IMR-90 (cell line): Measurements from ENCODE around the gene PCOLCE2. TPM values are rescaled to one million over a fixed set of nuclear protein-coding genes. Genes with fewer than 3 reads are reported as not detected.

Experiments used
- ATAC-seq: fragments of 200-7000 bp; cut with Tn5 transposase; 2 replicates; pipeline ENCODE4 v1.9.1; 2020; ENCODE audit warnings: low read depth, mild to moderate bottlenecking, moderate library complexity
- BruUV-seq: library from RNA; stranded (reverse); fragments of 400-500 nt; replicated peaks from 2 replicates; lab custom pipeline; 2021; lab: Mats Ljungman, UMichigan
- CTCF ChIA-PET: fragments of 300-600 bp; formaldehyde crosslinking; extraction: SDS; loops from one replicate; lab custom pipeline; 2021; ENCODE audit warnings: antibody characterized with exemption; lab: Yijun Ruan, JAX
- POLR2A ChIA-PET: fragments of 300-600 bp; sonication (Branson Sonifier 250); formaldehyde crosslinking; loops from one replicate; lab custom pipeline; 2022; ENCODE audit warnings: antibody characterized with exemption; ENCODE audit not compliant: unreplicated experiment; lab: Charles Lee
- DNase-seq: peaks from one replicate; pipeline ENCODE4 v3.0.0; 2013
- H2AFZ ChIP-seq: replicated peaks from 2 replicates; pipeline ENCODE3; 2013; ENCODE audit warnings: low read length, mild to moderate bottlenecking; ENCODE audit not compliant: poor library complexity
- H2AK5ac ChIP-seq: 2 replicates; pipeline ENCODE4 v1.6.1; 2013; ENCODE audit warnings: low read depth, low read length, inconsistent platforms
- H2AK9ac ChIP-seq: replicated peaks from 2 replicates; pipeline ENCODE3; 2013; ENCODE audit warnings: mild to moderate bottlenecking, low read depth, low read length, moderate library complexity; ENCODE audit not compliant: poor library complexity
- H2BK120ac ChIP-seq: 2 replicates; pipeline ENCODE4 v1.6.1; 2013; ENCODE audit warnings: low read depth, low read length, inconsistent platforms
- H2BK15ac ChIP-seq: 3 replicates; pipeline ENCODE4 v1.6.1; 2013; ENCODE audit warnings: low read depth, low read length, inconsistent platforms
- H2BK20ac ChIP-seq: 2 replicates; pipeline ENCODE4 v1.6.1; 2013; ENCODE audit warnings: low read depth, mild to moderate bottlenecking, inconsistent platforms, low read length, moderate library complexity
- H2BK5ac ChIP-seq: 2 replicates; pipeline ENCODE4 v1.6.1; 2013; ENCODE audit warnings: mild to moderate bottlenecking, low read depth, low read length, inconsistent platforms; ENCODE audit not compliant: poor library complexity, severe bottlenecking
- H3K14ac ChIP-seq: replicated peaks from 2 replicates; pipeline ENCODE4 v1.6.1; 2013; ENCODE audit warnings: low read depth, low read length, inconsistent platforms
- H3K18ac ChIP-seq: 2 replicates; pipeline ENCODE4 v1.6.1; 2013; ENCODE audit warnings: low read depth, low read length, control low read depth
- H3K23ac ChIP-seq: 2 replicates; pipeline ENCODE4 v1.6.1; 2013; ENCODE audit warnings: low read depth, low read length, inconsistent platforms
- H3K27ac ChIP-seq: 2 replicates; pipeline ENCODE4 v1.5.1; 2013; ENCODE audit warnings: mild to moderate bottlenecking, control low read depth, low read length; ENCODE audit not compliant: insufficient read depth
- H3K27me3 ChIP-seq: 2 replicates; pipeline ENCODE4 v1.6.1; 2013; ENCODE audit warnings: low read length; ENCODE audit not compliant: control insufficient read depth, insufficient read depth
- H3K36me3 ChIP-seq: 2 replicates; pipeline ENCODE4 v1.6.1; 2013; ENCODE audit warnings: low read length, mixed read lengths; ENCODE audit not compliant: control insufficient read depth, insufficient read depth
- H3K4ac ChIP-seq: 2 replicates; pipeline ENCODE4 v1.6.1; 2013; ENCODE audit warnings: low read depth, low read length, inconsistent platforms
- H3K4me1 ChIP-seq: 2 replicates; pipeline ENCODE4 v1.6.1; 2013; ENCODE audit warnings: low read length, mixed read lengths; ENCODE audit not compliant: control insufficient read depth, insufficient read depth
- H3K4me2 ChIP-seq: 2 replicates; pipeline ENCODE4 v1.6.1; 2013; ENCODE audit warnings: low read depth, mild to moderate bottlenecking, control low read depth, low read length, moderate library complexity
- H3K4me3 ChIP-seq: 2 replicates; pipeline ENCODE4 v1.5.1; 2013; ENCODE audit warnings: low read depth, mild to moderate bottlenecking, control low read depth, low read length, moderate library complexity; ENCODE audit not compliant: insufficient read depth
- H3K56ac ChIP-seq: 2 replicates; pipeline ENCODE4 v1.6.1; 2013; ENCODE audit warnings: low read length, inconsistent platforms; ENCODE audit not compliant: insufficient read depth; ENCODE audit errors: extremely low read depth
- H3K79me1 ChIP-seq, 2 experiments: 2 replicates each; pipeline ENCODE4 v1.6.1; 2013; ENCODE audit warnings: low read length in 2 of 2, inconsistent platforms in 1 of 2, low read depth in 1 of 2
- H3K9ac ChIP-seq: 2 replicates; pipeline ENCODE4 v1.6.1; 2013; ENCODE audit warnings: low read depth, low read length, control low read depth
- H3K9me1 ChIP-seq: 2 replicates; pipeline ENCODE4 v1.6.1; 2013; ENCODE audit warnings: low read length, inconsistent platforms; ENCODE audit not compliant: insufficient read depth
- H3K9me3 ChIP-seq: 2 replicates; pipeline ENCODE4 v1.6.1; 2013; ENCODE audit warnings: low read length; ENCODE audit not compliant: control insufficient read depth, insufficient read depth
- H4K20me1 ChIP-seq: 2 replicates; pipeline ENCODE4 v1.6.1; 2013; ENCODE audit warnings: low read length, inconsistent platforms; ENCODE audit not compliant: insufficient read depth
- H4K5ac ChIP-seq: 2 replicates; pipeline ENCODE4 v1.6.1; 2013; ENCODE audit warnings: mild to moderate bottlenecking, low read depth, low read length, control low read depth
- H4K8ac ChIP-seq, 2 experiments: 2 replicates each; pipeline ENCODE4 v1.6.1; 2013; ENCODE audit warnings: low read depth in 2 of 2, low read length in 2 of 2, control low read depth in 1 of 2, inconsistent platforms in 1 of 2
- H4K91ac ChIP-seq: 2 replicates; pipeline ENCODE4 v1.6.1; 2013; ENCODE audit warnings: low read depth, low read length, inconsistent platforms; ENCODE audit not compliant: insufficient read depth
- BHLHE40 ChIP-seq: fragments of 150-350 bp; IDR thresholded peaks from 2 replicates; pipeline ENCODE4 v1.6.1; 2016; ENCODE audit warnings: mild to moderate bottlenecking, low read depth, low read length
- CEBPB ChIP-seq: IDR thresholded peaks from 2 replicates; pipeline ENCODE4 v1.6.1; 2012; ENCODE audit warnings: low read depth, low read length, improper control_type of control experiment
- CHD1 ChIP-seq: IDR thresholded peaks from 2 replicates; pipeline ENCODE4 v1.6.1; 2012; ENCODE audit warnings: low read depth, low read length, improper control_type of control experiment
- CTCF ChIP-seq: conservative IDR thresholded peaks from 2 replicates; pipeline ENCODE4 v1.5.1; 2012; ENCODE audit warnings: mild to moderate bottlenecking, low read depth, low read length, improper control_type of control experiment
- ELK1 ChIP-seq: fragments of 150-350 bp; IDR thresholded peaks from 2 replicates; pipeline ENCODE4 v1.6.1; 2016; ENCODE audit warnings: low read depth, mild to moderate bottlenecking, low read length, moderate library complexity, borderline replicate concordance
- FOS ChIP-seq: fragments of 150-350 bp; IDR thresholded peaks from 2 replicates; pipeline ENCODE4 v1.6.1; 2016; ENCODE audit warnings: low read depth, low read length
- MAFK ChIP-seq: IDR thresholded peaks from 2 replicates; pipeline ENCODE4 v1.6.1; 2012; ENCODE audit warnings: low read depth, low read length, improper control_type of control experiment
- MAZ ChIP-seq: IDR thresholded peaks from 2 replicates; pipeline ENCODE4 v1.6.1; 2012; ENCODE audit warnings: low read depth, mild to moderate bottlenecking, low read length, improper control_type of control experiment, moderate library complexity, borderline replicate concordance
- MXI1 ChIP-seq: IDR thresholded peaks from 2 replicates; pipeline ENCODE4 v1.6.1; 2012; ENCODE audit warnings: low read depth, mild to moderate bottlenecking, low read length, moderate library complexity, borderline replicate concordance
- NFE2L2 ChIP-seq: fragments of 150-350 bp; IDR thresholded peaks from 2 replicates; pipeline ENCODE4 v1.6.1; 2016; ENCODE audit warnings: low read depth, mild to moderate bottlenecking, low read length
- POLR2A ChIP-seq: IDR thresholded peaks from 2 replicates; pipeline ENCODE4 v1.6.1; 2012; ENCODE audit warnings: mild to moderate bottlenecking, low read depth, low read length
- RAD21 ChIP-seq: IDR thresholded peaks from 2 replicates; pipeline ENCODE4 v1.6.1; 2012; ENCODE audit warnings: low read length, improper control_type of control experiment
- RCOR1 ChIP-seq: IDR thresholded peaks from 2 replicates; pipeline ENCODE4 v1.6.1; 2012; ENCODE audit warnings: mild to moderate bottlenecking, low read length, improper control_type of control experiment; ENCODE audit not compliant: insufficient replicate concordance
- RFX5 ChIP-seq: IDR thresholded peaks from 2 replicates; pipeline ENCODE4 v1.8.0; 2012; ENCODE audit warnings: low read depth, mild to moderate bottlenecking, low read length, moderate library complexity
- SMC3 ChIP-seq: fragments of 150-350 bp; IDR thresholded peaks from 2 replicates; pipeline ENCODE4 v1.6.1; 2016; ENCODE audit warnings: low read depth, mild to moderate bottlenecking, antibody characterized with exemption, low read length, moderate library complexity
- USF2 ChIP-seq: fragments of 150-350 bp; IDR thresholded peaks from 2 replicates; pipeline ENCODE4 v1.6.1; 2017; ENCODE audit warnings: mild to moderate bottlenecking, antibody characterized with exemption, low read length, low read depth
- WGBS, 2 experiments: methylation state at CpG; one replicate each; pipeline versions ENCODE4 v1.1.5 to v1.1.7; 2013; ENCODE audit warnings: missing lambda C conversion rate in 2 of 2; ENCODE audit not compliant: insufficient read length in 1 of 2; ENCODE audit errors: extremely low coverage in 2 of 2; 5-methylcytosine and 5-hydroxymethylcytosine counted together
- dilution Hi-C: fragments of 300-500 bp; cut with HindIII; formaldehyde crosslinking; loops from one replicate; pipeline ENCODE4 v1.14.3; 2018; ENCODE audit warnings: low sequenced_read_pairs; ENCODE audit not compliant: unreplicated experiment
- in situ Hi-C: fragments of 300-500 bp; cut with MboI; formaldehyde crosslinking; loops from 3 replicates; pipeline ENCODE4 v1.14.3; 2019; ENCODE audit warnings: low sequenced_read_pairs, inconsistent platforms, mixed read lengths
- intact Hi-C: fragments of 100-400 bp; cut with micrococcal nuclease; formaldehyde crosslinking; loops from 2 replicates; pipeline ENCODE4 v1.10.0; 2022
- polyA plus RNA-seq, 3 experiments: library from polyadenylated mRNA; depleted of rRNA; stranded (reverse); fragments of >200 nt; gene quantifications; 2 replicates each; pipeline ENCODE4 v1.2.3, GENCODE V29; 2012; ENCODE audit warnings: low replicate concordance in 1 of 3
- total RNA-seq: library from RNA; depleted of rRNA; stranded (reverse); fragments of >200 nt; gene quantifications from 2 replicates; pipeline ENCODE4 v1.2.3, GENCODE V29; 2012

The PCOLCE2 gene
- total and polyA plus RNA-seq, 2 of the 4 experiments (the other 2 are of a cell fraction), result 0.50 to 0.54 TPM

- no peaks in the 10 kb centered on the region for H4K20me1 ChIP-seq
- intact Hi-C loops, result no loop called here
- no peak overlapping the region for H2AK9ac ChIP-seq
- no peaks in the 10 kb centered on the region for H3K9me1 ChIP-seq
- no CpG with 5 or more reads among the region's 1 CpG for WGBS, 2 experiments
- H2BK20ac ChIP-seq, result no peak overlapping the region
- no peak overlapping the region for H2BK120ac ChIP-seq
- no peak overlapping the region for H2BK15ac ChIP-seq
- TF ChIP-seq MXI1 (no peak), RCOR1 (no peak), NFE2L2 (no peak), MAFK (no peak), BHLHE40 (no peak), RFX5 (no peak), FOS (no peak), USF2 (no peak), ELK1 (no peak), RAD21 (no peak), CHD1 (no peak), CTCF (no peak), MAZ (no peak), CEBPB (no peak), POLR2A (no peak), SMC3 (no peak)
- no peak overlapping the region for H3K14ac ChIP-seq
- peaks cover 5% of the 10 kb centered on the region for H3K27me3 ChIP-seq
- H3K23ac ChIP-seq, result no peak overlapping the region
- H2BK5ac ChIP-seq, result no peak overlapping the region
- DNase-seq (no peak), ATAC-seq (no peak)
- H3K56ac ChIP-seq, result no peak overlapping the region
- no peaks in the 10 kb centered on the region for H3K36me3 ChIP-seq
- H4K5ac ChIP-seq, result no peak overlapping the region
- H2AK5ac ChIP-seq, result no peak overlapping the region
- H3K4me3 ChIP-seq, result no peak overlapping the region
- no peak overlapping the region for H3K4ac ChIP-seq
- no peaks in the 10 kb centered on the region for H3K9me3 ChIP-seq
- ChIA-PET CTCF (no interaction called here), POLR2A (no interaction called here)
- H3K4me2 ChIP-seq, result no peak overlapping the region
- H3K4me1 ChIP-seq, result no peaks in the 10 kb centered on the region
- H4K91ac ChIP-seq, result no peak overlapping the region
- no peak overlapping the region for H3K9ac ChIP-seq
- no peak overlapping the region for H3K27ac ChIP-seq
- BruUV-seq, result no TSS peak
- in situ Hi-C loops, result no loop called here
- dilution Hi-C loops, result no loop called here
- no peak overlapping the region for H3K18ac ChIP-seq
- H2AFZ ChIP-seq, result no peak overlapping the region
- H4K8ac ChIP-seq, result no peak overlapping the region
- H3K79me1 ChIP-seq, result no peaks in the 10 kb centered on the region
Observed at GRCh38 chr3:142913432-142913831, 24.5 kb upstream of the PCOLCE2 start.
